ENCODE data around the gene IL15RA. TPM values are rescaled to one million over a fixed set of nuclear protein-coding genes. Genes with fewer than 3 reads are reported as not detected.
"Not testable (repeated sequence)": the region's sequence is repeated elsewhere in the genome, so short reads cannot be mapped to it uniquely, and the experiment has no call there.

The IL15RA gene
- total RNA-seq, 1 donor from 2014 or later, result 23.1 TPM

DNA sequence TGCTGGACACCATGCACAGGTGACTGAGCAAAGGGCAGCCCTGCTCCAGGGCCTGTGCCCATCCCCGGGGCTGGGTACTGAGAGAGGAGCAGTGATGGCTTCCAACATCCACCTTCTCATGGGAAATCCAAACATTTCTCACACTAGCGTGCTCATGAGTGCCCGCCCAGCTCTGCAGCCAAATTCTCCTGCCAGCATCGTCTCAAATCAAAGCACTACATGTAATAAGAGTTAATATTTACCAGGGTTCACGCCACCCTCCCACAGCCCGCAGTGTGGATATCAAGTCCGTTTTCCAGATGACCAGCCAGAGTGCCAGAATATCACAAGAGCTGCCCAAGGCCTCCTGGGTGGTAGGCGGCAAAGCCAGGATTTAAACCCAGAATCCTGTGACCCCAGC, 12.1 kb downstream of the IL15RA start:
- DNase-seq (ENCODE audit: low read depth), result no peak
- H3K4me3 ChIP-seq (ENCODE audit: low read depth, low read length), result no peak overlapping the region
- TF ChIP-seq, protein P1, sequence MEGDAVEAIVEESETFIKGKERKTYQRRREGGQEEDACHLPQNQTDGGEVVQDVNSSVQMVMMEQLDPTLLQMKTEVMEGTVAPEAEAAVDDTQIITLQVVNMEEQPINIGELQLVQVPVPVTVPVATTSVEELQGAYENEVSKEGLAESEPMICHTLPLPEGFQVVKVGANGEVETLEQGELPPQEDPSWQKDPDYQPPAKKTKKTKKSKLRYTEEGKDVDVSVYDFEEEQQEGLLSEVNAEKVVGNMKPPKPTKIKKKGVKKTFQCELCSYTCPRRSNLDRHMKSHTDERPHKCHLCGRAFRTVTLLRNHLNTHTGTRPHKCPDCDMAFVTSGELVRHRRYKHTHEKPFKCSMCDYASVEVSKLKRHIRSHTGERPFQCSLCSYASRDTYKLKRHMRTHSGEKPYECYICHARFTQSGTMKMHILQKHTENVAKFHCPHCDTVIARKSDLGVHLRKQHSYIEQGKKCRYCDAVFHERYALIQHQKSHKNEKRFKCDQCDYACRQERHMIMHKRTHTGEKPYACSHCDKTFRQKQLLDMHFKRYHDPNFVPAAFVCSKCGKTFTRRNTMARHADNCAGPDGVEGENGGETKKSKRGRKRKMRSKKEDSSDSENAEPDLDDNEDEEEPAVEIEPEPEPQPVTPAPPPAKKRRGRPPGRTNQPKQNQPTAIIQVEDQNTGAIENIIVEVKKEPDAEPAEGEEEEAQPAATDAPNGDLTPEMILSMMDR (IDR thresholded peaks at IDR 0.05; ENCODE audit: insufficient read depth, low read length, poor library complexity, severe bottlenecking), result no peak
- no peaks in the 10 kb centered on the region for H3K36me3 ChIP-seq (ENCODE audit: control insufficient read depth, insufficient read depth, low read length)
- no peaks in the 10 kb centered on the region for H3K27me3 ChIP-seq (ENCODE audit: control insufficient read depth, insufficient read depth, low read length)

DNA sequence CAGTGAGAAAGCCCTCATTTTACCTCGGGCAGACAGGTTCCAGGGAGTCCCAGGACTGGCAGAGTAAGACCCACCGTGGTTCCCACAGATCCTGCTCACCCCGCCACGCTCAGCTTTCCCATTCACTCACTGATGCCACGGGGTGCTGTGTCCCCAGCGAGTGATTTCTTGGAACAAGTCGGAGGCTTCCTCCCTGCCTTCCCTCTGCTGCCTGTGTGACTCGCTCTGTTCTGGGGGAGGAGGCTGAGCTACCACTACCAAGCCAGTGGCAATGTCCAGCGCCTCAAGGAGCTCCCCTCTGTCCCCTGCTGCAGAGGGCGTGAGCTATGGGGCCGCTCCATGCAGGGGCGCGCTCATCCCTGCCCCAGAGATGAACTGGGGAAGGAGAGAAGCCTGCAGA, 12.6 kb downstream of the IL15RA start:
- no peaks in the 10 kb centered on the region for H3K36me3 ChIP-seq (ENCODE audit: control insufficient read depth, insufficient read depth, low read length)

DNA sequence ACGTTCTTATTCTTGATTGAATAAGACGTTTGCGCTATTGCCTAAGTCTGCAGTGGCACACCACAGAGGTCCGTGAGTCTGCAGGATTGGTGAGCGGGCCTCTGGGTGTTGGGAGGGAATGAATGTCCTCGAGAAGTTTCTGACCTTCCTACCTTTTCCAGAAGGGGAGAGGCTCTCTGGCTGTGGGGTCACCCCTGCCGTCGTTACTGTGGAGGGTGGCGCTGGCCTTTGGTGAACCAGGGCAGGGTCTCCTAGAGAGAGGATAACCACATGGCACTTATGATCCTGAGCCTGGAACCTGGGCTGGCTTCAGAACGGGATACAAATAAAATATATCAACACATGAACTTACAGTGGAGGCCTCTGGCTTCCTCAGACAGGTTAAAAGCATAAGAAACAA, 13.8 kb downstream of the IL15RA start:
- no peak for DNase-seq (ENCODE audit: low read depth)
- no peaks in the 10 kb centered on the region for H3K27me3 ChIP-seq (ENCODE audit: control insufficient read depth, insufficient read depth, low read length)
- TF ChIP-seq, protein P1 (IDR thresholded peaks at IDR 0.05; ENCODE audit: insufficient read depth, low read length, poor library complexity, severe bottlenecking), result no peak
- no peaks in the 10 kb centered on the region for H3K36me3 ChIP-seq (ENCODE audit: control insufficient read depth, insufficient read depth, low read length)
- no peak overlapping the region for H3K4me3 ChIP-seq (ENCODE audit: low read depth, low read length)

More for the DNA sequence above, 12.6 kb downstream of the IL15RA start:
- Histone ChIP-seq H3K4me3 (ENCODE audit: low read depth, low read length) (no peak overlapping the region), H3K27me3 (ENCODE audit: control insufficient read depth, insufficient read depth, low read length) (no peaks in the 10 kb centered on the region)
- TF ChIP-seq, protein P1 (IDR thresholded peaks at IDR 0.05; ENCODE audit: insufficient read depth, low read length, poor library complexity, severe bottlenecking), result no peak
- DNase-seq (ENCODE audit: low read depth), result no peak

DNA sequence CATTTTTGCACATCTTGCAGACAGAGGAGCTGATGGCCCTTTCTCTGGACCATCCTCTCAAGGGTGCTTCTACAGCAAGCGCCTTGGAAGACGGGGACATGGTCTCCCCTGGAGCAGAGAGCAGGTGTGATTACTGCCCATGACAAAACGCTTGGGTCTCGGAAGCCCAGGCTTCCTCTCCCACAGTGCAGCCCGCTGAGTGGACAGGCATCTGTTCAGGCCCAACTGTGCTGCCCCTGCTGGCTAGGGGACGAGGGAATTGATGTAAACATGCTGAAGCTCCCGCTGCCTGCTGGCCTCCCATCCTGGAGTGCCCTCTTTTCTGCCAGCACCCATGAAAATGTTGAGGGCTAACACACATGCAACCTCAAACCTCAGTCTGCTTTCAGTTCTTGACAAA, 14.3 kb downstream of the IL15RA start:
- TF ChIP-seq, protein P1 (IDR thresholded peaks at IDR 0.05; ENCODE audit: insufficient read depth, low read length, poor library complexity, severe bottlenecking), result no peak
- Histone ChIP-seq H3K4me3 (ENCODE audit: low read depth, low read length) (no peak overlapping the region), H3K27me3 (ENCODE audit: control insufficient read depth, insufficient read depth, low read length) (no peaks in the 10 kb centered on the region), H3K36me3 (ENCODE audit: control insufficient read depth, insufficient read depth, low read length) (no peaks in the 10 kb centered on the region)
- DNase-seq (ENCODE audit: low read depth), result no peak

DNA sequence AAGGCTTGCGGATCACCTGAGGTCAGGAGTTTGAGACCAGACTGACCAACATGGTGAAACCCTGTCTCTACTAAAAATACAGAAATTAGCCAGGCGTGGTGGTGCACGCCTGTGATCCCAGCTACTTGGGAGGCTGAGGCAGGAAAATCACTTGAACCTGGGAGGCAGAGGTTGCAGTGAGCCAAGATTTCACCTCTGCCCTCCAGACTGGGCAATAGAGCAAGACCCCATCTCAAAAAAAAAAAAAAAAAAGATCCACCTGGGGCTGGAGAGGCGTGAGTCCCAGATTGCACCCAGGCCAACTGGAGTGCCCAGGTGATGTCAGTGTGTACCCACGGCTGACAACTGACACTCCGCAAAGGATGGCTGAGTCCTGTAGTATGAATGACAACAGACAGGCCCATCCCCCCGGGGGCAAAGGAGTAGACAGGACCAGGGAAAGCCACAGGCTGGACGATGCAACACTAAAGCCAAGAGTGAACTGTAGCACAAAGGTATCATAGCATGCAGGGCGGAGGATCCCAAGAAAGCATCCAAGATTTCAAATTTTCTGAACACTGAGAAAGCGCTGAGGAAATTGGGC, 14.9 kb downstream of the IL15RA start:
- not testable (repeated sequence) for DNase-seq (ENCODE audit: low read depth); H3K36me3 ChIP-seq (ENCODE audit: control insufficient read depth, insufficient read depth, low read length); H3K4me3 ChIP-seq (ENCODE audit: low read depth, low read length); H3K27me3 ChIP-seq (ENCODE audit: control insufficient read depth, insufficient read depth, low read length)

DNA sequence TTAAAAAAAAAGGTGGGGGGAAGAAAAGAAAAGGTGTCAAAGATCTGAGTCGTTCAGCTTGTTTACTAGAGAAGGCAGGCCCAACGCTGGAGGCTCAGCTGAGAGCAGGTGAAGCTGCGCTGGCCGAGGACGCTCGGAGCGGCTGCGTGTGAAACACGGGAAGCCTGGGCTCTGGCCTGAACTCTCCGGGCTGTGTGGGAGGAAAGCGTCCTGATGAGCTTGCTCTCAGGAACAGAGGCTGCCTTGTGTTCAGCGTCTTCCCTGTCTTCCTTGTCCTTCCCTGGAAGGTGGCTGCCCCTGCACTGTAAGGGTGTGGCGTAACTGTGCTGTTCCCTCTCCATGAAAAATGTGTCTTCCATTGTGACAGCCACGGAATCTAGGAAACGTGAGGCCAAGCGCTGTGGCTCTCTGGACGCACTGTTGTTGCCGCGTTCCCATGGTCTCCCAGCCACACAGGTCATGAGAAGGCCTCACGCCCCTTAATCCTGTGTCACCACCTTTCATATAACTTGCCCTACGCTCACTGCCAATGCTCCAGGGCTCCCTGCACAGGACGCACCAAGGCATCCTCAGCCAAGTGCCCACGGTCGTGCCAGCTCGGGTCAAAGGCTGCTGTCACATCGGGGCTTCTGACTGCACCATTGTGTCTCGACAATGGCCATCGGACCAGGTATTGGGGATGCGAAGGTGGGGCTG, 15.8 kb downstream of the IL15RA start:
- no peak overlapping the region for H3K4me3 ChIP-seq (ENCODE audit: low read depth, low read length)
- no peaks in the 10 kb centered on the region for H3K36me3 ChIP-seq (ENCODE audit: control insufficient read depth, insufficient read depth, low read length)
- DNase-seq (ENCODE audit: low read depth), result no peak
- TF ChIP-seq, protein P1 (IDR thresholded peaks at IDR 0.05; ENCODE audit: insufficient read depth, low read length, poor library complexity, severe bottlenecking), result no peak
- H3K27me3 ChIP-seq (ENCODE audit: control insufficient read depth, insufficient read depth, low read length), result no peaks in the 10 kb centered on the region

DNA sequence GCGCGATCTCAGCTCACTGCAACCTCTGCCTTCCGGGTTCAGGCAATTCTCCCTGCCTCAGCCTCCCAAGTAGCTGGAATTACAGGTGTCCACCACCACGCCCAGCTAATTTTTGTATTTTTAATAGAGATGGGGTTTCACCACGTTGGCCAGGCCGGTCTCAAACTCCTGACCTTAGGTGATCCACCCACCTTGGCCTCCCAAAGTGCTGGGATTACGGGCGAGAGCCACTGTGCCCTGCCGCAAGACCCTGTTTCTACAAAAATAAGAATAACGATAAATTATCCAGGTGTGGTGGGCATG, 16.4 kb downstream of the IL15RA start:
- H3K36me3 ChIP-seq (ENCODE audit: control insufficient read depth, insufficient read depth, low read length); DNase-seq (ENCODE audit: low read depth); H3K4me3 ChIP-seq (ENCODE audit: low read depth, low read length); H3K27me3 ChIP-seq (ENCODE audit: control insufficient read depth, insufficient read depth, low read length): not testable (repeated sequence)
